Middle frontal gyrus (tissue), 1 donor: ENCODE results near the gene CAMK2D.

ENCODE experiments used
- DNase-seq: peaks from one replicate; pipeline ENCODE4 v3.0.0-alpha.2; 2015; ENCODE audit warnings: low spot score; ENCODE audit errors: extremely low spot score

CAMK2D gene

DNA sequence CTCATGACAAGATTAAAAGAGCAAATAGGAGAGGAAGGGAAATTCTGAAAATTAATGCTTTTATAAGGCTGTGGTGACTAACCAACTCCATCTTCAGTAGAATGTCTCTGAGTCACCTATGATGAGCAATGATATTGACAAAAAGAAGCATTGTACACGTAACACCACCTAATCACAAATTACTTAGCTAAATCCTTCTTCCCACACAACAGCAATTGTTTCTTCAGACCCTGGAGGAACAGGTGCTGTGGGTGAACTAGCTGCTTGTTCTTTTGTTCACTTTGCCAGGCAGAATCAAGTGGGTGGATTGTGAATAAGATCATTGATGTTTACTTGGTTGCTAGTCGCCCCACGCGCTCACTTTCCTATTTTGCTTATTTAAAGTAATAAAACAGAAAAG lies 315.5 kb downstream of the CAMK2D start:
- DNase-seq, result no peak

DNA sequence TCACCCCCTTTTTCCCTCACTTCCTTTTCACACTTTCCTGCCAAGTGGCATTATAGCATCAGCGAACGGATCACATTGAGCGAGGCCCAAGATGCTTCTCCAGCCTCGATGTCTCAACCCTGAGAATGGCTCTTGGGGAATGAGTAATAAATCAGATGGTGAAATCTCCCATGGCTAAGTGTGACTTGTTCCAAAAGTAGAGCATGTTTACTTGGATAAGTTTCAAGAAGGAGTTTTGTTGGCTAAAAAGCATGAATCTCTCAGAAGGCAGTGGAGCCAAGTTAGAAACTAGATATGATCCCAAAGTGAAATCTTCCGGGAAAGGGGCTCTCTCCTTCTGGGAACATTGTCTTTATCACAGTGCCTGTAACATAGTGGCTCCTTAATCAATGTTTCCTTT lies 316.3 kb downstream of the CAMK2D start:
- DNase-seq, result no peak

DNA sequence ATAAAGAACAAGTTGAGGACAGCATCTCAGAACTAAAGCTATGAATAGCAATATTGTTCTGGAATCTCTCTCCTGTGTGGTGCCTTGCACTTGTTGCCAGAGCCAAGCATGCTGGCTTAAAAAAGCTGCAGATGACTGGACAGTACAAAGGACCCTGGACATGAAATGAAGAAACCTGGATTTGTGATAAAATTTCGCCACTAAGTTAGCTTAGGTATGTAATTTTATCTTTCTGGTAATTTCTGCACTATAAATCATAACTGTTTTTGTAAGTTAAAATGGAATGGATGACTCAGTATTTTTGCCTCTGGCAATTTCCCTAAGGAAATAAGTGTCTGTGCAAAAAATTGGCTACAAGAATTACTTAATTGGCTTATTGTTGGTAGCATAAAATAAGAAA lies 317.2 kb downstream of the CAMK2D start:
- DNase-seq, result no peak

DNA sequence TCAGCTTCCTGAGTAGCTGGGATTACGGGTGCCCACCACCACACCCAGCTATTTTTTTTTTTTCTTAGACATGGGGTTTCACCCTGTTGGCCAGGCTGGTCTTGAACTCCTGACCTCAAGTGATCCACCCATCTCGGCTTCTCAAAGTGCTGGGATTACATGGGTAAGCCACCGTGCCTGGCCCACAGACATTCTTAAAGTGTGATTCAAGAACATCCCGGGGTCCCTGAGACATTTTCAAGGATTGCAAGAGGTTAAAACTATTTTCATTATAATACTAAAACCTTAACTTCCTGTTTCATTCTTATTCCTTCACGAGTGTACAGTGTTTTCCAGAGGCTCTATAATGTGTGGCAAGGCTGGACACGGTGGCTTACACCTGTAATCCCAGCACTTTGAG lies 318.7 kb downstream of the CAMK2D start:
- no peak for DNase-seq

DNA sequence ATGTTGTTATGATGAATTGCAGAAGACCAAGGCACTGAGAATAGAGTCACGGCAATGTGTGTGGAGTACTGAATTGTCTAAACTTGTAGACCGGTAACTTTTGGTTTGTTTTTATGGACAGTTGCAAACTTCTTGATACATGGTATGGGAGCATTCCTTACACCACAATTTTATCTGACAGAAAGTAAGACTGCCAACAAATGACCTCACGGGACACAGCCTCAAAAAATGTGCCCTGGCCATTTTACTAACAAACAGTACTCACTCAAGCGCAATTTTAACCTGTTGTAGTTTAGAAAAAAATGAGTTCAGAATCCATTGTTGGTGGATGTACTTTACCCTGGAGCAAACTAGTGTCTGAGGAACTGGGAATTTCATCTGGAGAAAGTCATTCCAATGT lies 321.2 kb downstream of the CAMK2D start:
- DNase-seq, result no peak

DNA sequence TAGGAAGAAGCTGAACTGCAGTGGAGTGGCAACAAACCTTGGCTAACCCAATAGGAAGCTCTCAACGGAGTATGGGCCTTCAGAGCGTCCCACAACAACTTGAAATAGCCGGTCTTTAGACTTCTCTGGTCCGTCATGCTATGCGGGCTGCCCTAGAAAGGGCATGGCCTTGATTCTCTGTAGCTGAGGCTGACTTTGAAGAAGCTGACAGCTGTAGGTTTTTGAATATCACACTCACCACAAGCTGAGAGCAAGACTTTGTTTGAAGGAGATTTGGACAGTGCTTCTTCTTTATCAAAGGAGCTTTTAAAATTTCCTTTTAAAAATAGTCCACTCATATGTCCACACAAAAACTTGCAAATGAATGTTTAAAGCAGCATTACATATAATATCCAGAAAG lies 322.9 kb downstream of the CAMK2D start:
- DNase-seq, result no peak

DNA sequence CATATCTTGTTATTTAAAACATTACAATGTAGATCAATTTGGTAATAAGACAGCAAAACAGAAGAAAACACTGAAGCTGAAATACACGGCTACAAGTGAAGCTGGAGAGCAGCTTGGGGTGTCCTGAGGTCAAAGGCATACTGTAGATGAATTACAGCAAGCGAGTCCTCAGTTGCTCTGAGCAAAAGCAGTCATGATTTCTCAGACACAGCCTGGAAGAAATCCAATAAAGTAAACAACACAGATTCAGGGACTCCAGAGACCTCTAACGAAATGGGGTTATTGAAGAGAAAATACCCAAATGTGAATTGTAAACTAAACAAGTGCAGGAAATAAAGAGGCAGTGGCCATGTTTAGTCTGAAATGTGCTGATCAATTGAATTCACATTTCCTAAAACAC lies 324.4 kb downstream of the CAMK2D start:
- no peak for DNase-seq

DNA sequence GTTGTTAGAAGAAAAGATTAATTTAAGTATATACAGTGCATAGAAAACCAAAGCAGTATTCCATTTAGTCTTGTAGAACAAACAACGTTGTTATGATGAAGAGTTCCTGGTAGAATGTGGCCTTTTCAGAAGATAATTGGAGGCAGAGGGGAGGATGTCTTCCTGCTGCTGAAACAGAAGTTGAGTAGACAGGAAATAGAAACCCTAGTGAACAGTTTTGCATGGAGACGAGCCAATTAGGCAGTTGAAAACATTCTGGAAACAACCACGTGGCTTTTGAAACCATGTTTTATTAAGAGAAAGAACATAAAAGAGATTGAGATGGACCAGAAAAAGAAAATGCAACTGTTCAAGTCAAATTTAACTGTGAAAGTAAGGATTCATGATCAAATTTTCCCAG lies 325.2 kb downstream of the CAMK2D start:
- no peak for DNase-seq

DNA sequence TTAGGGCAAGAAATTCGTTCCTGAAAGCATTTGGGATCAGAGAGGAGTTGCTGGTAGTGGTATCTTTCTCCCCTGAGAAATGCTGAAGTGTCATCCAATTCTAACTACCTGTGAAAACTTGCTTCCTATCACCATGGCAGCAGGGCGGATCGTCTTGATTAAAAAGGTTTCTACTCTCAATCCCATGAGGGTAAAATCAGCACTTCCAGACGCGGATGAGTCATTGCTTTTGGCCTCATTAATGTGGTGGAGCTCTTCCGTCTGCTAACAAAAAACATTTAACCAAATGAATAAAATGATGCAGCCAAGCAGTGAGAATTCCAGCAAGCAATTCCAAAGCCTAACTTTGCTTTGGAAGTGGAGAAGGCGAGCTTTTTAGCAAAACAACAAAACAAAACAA lies 325.6 kb downstream of the CAMK2D start:
- no peak for DNase-seq

DNA sequence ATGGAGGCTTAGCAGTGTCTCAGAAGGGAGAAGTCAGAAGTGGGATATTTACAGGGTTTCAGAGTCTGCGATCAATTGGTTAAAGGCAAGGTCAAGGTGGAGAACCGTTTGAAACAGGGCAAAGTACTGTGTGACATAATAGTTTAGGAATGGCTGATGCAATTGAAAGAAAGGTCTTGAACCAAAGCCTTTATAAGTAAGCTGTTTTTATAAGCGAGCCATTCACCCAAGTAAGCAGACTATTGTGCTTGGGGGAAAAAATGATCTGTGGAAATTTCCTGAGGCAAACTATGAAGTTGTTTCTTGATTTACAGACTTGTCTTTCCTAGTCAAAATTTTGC lies 327.3 kb downstream of the CAMK2D start:
- no peak for DNase-seq

DNA sequence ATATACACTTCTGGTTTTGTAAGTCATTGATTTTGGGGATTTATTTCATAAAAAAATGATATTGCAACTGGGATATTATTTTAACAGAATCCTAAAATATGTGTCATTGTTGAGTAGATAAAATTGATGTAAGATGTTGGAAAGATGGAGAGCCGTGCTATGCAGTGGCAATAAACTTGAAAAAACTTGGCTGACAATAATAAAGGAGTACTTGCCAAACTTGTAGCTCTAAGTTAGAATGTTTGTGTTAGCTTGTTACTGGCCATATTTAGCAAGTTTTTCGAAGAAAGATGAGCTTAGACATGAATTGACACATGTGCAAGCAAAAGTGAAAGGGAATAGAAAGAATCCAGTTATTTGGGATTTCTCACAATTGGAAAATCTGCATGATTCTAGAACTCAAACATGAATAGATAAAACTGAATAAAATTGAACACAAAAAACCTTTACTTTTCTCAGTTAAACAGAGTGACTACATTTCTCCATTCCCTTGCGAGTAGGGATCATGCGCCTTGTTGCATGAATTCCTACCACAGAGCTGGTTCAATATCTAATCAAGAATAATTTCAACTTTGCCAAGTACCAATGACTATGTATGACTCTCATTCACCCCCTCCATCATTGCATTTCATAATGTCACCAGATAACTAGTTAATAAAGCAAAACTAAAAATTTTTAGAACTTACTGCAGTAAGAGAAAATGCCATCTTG lies 327.8 kb downstream of the CAMK2D start:
- DNase-seq, result no peak

DNA sequence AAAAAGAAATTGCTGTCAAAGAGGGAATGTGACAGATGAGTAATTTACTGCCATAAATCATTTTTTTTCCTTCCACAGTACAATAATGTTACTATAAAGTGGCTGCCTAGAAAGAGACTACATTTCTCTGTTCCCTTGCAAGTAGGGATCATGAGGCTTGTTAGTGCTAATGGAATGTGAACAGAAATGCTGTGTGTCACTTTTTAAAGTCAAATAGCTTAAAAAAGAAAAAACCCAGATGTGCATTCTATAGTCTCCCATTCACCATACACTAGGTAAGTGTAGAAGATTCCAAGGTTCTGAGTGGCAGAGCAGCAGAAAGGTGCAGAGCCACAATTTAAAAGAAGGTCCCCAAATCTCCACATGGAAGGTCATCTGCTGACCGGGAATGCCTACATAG lies 328.4 kb downstream of the CAMK2D start:
- DNase-seq, result no peak

DNA sequence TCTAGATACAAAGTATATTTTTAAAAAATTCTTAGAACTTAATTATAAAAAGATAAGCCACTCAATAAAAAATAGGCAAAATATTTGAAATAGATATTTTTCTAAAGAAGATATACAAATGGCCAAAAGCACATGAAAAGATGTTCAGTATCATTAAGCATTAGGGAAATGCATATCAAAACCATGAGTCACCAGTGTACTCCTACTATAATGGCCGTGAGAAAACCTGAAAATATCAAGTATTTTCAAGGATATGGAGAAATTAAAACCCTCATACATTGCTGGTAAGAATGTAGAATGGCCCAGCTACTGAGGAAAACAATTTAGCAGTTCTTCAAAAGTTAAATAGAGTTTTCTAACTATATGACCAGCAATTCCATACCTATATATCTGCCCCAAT lies 337.9 kb downstream of the CAMK2D start:
- no peak for DNase-seq

DNA sequence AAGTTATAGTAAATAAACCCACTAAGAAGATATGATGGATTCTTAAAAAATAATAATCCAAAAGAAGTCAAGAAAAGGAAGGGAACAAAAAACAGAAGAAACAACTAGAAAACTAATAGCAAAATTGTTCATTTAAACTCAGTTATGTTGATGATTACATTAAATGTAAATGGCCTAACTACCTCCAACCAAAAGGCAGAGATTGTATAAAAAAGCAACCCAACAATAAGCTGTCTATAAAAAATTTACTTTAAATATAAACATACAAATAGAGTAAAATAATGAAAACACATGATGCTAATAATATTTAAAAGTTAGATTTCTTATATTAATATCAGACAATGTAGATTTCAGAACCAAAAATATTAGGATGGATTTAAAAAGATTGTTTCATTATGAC lies 340.6 kb downstream of the CAMK2D start:
- DNase-seq, result no peak

DNA sequence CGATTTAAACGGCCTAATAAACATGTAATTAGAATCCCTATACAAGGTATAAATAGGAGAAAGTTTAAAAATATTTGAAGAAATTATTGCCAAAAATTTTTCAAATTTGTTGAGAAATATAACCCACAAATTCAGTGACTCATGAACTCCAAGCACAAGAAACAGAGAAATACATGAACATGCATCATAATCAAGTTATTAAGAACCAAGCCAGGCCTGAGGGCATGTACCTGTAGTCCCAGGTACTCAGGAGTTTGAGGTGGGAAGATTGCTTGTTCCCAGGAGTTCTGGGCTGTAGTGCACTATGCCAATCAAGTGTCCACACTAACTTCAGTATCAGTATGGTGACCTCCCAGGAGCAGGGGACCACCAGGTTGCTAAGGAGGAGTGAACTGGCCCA lies 341.9 kb downstream of the CAMK2D start:
- no peak for DNase-seq

DNA sequence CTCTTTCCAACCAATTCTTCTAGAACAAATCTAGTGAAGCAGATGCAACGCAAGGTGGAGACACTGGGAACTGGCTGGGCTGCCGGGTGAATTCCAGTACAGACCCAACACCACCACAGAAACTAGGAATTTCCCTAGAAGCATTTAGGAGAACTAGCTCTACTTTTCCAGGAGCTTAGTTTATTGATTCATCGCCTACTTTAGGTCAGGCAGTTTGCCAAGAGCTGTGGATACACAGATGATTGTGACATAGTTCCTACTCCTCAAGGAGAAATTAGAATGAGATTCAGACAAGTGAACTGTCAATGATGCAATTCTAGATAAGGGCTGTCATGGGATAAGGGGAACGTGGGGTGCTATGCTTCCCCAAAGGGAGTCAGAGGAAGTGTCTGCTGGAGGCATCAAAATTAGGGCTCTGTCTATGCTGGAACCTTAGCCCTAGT lies 350.0 kb downstream of the CAMK2D start:
- no peak for DNase-seq

DNA sequence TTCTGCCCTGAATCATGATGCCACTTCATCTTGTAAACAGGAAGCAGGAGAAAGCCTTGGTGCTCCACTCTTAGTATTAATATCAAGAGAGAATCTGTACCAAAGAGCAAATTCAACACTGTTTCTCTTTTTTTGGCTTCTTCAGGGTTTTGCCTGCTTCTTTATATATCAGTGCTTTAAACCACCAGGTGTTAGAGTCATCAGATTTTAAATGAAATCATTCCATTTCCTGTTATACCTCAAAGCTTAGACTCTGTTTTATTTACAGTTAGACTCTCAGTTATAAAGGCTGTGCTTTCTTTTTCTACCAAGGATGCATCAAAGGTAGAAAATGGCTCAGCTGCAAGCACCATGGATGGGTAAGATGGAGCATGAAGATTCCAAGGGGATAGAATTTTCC lies 350.9 kb downstream of the CAMK2D start:
- no peak for DNase-seq

DNA sequence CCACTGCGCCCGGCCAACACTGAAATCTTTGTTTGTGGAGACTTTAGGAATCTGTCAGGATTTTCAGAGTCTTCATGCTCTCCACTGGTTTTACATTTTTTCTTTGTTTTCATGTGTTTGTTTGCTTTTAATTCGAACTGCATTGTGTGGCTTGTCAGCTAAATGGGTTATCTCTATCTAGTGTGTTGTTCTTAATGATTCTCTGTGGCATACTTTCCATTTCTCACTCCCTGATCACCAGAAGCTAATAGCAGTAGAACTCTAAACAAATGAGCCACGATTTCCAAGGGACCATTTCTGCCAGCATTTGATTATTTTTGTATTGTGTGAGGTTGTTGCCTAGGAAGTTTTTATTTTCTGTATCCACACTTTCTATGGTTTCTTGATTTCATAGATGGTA lies 352.4 kb downstream of the CAMK2D start:
- no peak for DNase-seq

DNA sequence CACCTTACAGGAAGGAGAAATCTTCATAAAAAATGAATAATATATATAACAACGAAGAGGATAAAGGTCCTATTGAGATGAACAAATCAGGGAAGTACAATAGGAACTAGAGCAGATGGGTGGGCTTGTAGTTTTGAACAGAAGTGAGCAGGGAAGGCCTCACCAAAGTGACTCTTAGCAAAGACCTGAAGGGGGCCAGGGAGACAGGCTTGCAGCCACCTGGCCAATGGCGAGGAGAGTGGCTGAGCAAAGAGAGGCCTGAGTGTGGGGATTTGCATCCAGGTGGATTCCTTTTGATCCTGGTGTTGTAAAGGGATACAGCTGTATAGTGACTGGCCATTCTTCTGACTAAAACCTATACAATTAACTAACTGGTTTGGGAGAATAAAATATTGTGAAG lies 354.1 kb downstream of the CAMK2D start:
- DNase-seq, result no peak

DNA sequence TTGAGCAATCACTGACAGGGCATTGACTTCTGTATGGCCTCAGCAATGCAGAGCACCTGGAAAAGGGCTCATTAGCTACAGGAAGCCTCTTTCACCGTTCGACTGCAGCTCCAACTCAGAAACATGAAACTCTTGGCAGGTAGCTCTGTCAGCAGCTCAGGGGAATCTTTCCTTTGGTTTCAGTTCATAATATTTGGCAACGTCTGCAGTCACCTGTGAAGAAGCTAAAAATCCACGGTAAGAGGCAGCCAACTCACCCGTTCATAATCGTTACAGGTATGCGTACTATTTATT lies 354.9 kb downstream of the CAMK2D start:
- no peak for DNase-seq

DNA sequence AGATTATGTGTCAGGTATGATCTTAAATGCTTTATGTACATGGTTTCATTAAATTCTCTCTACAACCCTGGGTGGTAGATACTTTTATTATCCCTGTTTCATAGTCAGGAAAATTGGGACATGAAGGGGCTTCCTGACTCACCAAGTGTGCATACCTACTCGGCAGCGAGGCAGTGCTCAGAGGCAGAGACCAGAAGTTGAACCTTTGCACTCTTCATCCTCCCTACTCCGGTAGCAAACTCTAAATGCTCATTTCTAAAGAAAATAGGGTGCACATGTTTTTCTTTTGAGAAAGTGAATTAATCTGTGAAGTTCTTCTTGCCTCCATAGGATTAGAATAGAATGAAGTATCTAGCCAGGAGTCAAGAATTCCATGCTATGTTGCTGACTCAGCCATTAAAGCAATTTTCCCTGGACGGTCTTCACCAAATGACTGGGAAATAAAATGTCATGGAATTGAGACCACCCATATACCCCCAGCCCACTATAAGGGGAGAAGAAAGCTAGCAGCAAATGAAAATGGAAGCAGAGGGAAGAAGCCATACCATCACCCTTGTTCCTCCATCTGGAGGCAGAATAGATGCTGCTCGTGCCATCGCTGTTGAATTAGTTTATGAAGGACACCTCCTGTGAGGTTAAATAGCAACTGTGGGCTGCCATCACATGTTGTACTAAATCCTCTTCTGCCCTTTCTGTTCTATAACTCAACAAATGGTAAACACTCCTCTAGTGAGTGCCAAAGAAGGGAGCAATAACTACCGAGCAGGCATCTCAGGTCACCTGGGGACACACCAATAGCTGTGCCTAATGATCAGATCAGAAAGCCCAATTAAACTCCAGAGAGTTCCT lies 355.4 kb downstream of the CAMK2D start:
- no peak for DNase-seq

DNA sequence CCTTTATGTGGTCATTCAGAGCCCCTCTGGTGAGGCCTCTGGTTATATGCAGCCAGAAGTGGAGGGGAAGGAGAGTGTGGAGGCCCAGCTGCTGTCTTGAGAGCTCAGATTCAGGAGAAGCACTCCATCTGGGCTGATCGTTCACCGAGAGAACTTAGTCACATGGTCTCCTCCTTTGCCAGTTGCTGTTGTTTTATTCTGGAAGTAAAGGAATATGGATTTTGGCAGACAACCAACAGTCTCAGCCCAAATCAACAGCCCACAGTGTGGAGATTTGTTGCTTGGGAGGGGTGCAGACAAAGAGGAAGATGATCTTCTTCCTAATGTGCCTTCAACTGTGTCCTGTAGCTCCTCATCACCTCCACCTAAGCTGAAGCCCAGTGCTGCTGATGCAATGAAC lies 356.7 kb downstream of the CAMK2D start:
- no peak for DNase-seq

DNA sequence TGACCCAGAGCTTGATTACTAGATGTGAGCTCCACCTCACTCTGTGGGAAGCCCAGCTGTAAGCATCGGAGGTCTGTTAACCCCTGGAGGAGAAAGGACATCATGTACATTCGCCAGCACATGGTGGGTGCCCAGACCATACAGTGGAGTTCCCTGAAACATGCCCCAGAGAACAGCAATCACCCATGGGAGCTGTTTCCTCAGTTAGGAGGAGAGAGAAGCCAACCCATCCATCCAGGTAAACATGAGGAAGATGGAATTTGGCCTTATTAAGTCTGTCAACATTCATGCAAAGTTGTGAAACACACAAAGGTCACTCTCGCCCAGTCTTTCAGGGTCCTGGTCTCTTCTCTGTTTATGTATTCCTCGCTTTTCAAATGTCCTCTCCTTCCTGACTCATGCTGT lies 357.4 kb downstream of the CAMK2D start:
- DNase-seq, result no peak
